HFFc6 (cell line): ENCODE data around the gene KMT5B. TPM values are rescaled to one million over a fixed set of nuclear protein-coding genes. Genes with fewer than 3 reads are reported as not detected.

ENCODE experiments used
- DNase-seq: peaks from one replicate; pipeline ENCODE4 v3.0.0-alpha.2; 2018
- H3K27ac Mint-ChIP-seq: 2 replicates; pipeline ENCODE4 v1.8.0; 2020; ENCODE audit warnings: mild to moderate bottlenecking, mixed read lengths
- H3K27me3 Mint-ChIP-seq: 2 replicates; pipeline ENCODE4 v1.8.0; 2021; ENCODE audit warnings: mild to moderate bottlenecking, moderate library complexity, mixed read lengths; ENCODE audit not compliant: insufficient read depth
- H3K36me3 Mint-ChIP-seq: 2 replicates; pipeline ENCODE4 v1.8.0; 2021; ENCODE audit warnings: low read depth, mixed read lengths
- H3K4me1 Mint-ChIP-seq: 2 replicates; pipeline ENCODE4 v1.8.0; 2020; ENCODE audit warnings: low read depth, mixed read lengths
- H3K4me3 Mint-ChIP-seq: 2 replicates; pipeline ENCODE4 v1.8.0; 2020; ENCODE audit warnings: mild to moderate bottlenecking, moderate library complexity, mixed read lengths
- H3K9me3 Mint-ChIP-seq: 2 replicates; pipeline ENCODE4 v1.8.0; 2020; ENCODE audit warnings: mild to moderate bottlenecking, mixed read lengths
- CTCF ChIP-seq: fragments of 200-600 bp; sonication (generic); IDR thresholded peaks from 2 replicates; pipeline ENCODE4 v1.5.0; 2021; ENCODE audit warnings: antibody characterized with exemption, mild to moderate bottlenecking
- total RNA-seq, 6 experiments: library from RNA; stranded (reverse); fragmentation: NEBNext Ultra II Directional; extraction: Animal tissue kit (Norgen Biotek cat#: 25700); gene quantifications; 2 replicates in 1 of 6; 3 replicates in 5 of 6; pipeline ENCODE4 v1.2.3, GENCODE V29; 2021

Gene KMT5B
- total RNA-seq, 6 experiments from 2014 or later: 20.3 to 23.7 (median 22.4) TPM

DNA sequence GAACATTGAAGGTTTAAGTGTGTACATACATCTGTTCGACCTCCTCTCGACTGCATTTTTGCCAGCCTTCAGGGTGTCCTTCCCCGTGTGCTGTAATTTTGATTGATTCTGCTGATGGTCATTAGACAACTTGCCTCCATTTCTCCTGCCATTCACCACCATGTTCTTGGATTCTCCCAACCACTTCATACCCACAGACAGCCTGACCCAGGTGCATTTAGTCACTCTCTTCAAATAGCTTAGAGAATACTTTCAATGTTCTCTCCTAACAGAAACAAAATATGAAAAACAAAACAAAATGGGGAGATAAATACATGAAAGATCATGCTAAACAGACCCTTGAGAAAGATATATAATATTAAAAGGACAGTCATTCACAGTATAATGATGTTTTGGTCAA, 23.2 kb downstream of the KMT5B start:
- no peak overlapping the region for H3K27ac Mint-ChIP-seq
- no peaks in the 10 kb centered on the region for H3K27me3 Mint-ChIP-seq
- H3K4me3 Mint-ChIP-seq: no peak overlapping the region
- peaks cover 17% of the 10 kb centered on the region for H3K4me1 Mint-ChIP-seq
- H3K9me3 Mint-ChIP-seq: no peaks in the 10 kb centered on the region
- no peak for TF ChIP-seq CTCF
- no peaks in the 10 kb centered on the region for H3K36me3 Mint-ChIP-seq
- DNase-seq: no peak

GRCh38 chr11:68189082-68189481, 24.0 kb downstream of the KMT5B start:
- H3K4me3 Mint-ChIP-seq: no peak overlapping the region
- no peak for TF ChIP-seq CTCF
- H3K9me3 Mint-ChIP-seq: no peaks in the 10 kb centered on the region
- H3K4me1 Mint-ChIP-seq: peaks cover 17% of the 10 kb centered on the region
- no peaks in the 10 kb centered on the region for H3K36me3 Mint-ChIP-seq
- no peak overlapping the region for H3K27ac Mint-ChIP-seq
- H3K27me3 Mint-ChIP-seq: no peaks in the 10 kb centered on the region
- no peak for DNase-seq

DNA sequence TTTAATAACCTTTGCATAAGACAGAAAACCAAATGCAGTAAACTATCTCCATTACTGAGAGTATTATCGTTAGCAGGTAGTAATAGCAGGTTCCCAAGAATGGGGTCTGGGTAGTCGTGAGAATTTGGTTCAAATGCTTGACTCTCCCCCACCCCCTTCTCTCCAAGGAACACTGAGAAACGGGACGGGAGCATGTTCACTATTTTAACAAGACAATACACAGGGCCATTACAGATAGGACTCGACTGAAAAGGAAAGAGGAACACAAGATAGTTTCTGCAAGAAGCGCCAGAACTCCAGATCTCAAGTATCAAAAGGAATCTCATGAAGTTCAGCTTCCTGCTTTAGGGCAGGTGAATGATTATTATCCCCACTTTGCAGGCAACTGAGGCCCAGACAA, 27.0 kb downstream of the KMT5B start:
- H3K36me3 Mint-ChIP-seq: no peaks in the 10 kb centered on the region
- TF ChIP-seq CTCF: no peak
- H3K9me3 Mint-ChIP-seq: no peaks in the 10 kb centered on the region
- no peak for DNase-seq
- H3K4me1 Mint-ChIP-seq: no peaks in the 10 kb centered on the region
- H3K27ac Mint-ChIP-seq: no peak overlapping the region
- H3K4me3 Mint-ChIP-seq: no peak overlapping the region
- H3K27me3 Mint-ChIP-seq: no peaks in the 10 kb centered on the region

DNA sequence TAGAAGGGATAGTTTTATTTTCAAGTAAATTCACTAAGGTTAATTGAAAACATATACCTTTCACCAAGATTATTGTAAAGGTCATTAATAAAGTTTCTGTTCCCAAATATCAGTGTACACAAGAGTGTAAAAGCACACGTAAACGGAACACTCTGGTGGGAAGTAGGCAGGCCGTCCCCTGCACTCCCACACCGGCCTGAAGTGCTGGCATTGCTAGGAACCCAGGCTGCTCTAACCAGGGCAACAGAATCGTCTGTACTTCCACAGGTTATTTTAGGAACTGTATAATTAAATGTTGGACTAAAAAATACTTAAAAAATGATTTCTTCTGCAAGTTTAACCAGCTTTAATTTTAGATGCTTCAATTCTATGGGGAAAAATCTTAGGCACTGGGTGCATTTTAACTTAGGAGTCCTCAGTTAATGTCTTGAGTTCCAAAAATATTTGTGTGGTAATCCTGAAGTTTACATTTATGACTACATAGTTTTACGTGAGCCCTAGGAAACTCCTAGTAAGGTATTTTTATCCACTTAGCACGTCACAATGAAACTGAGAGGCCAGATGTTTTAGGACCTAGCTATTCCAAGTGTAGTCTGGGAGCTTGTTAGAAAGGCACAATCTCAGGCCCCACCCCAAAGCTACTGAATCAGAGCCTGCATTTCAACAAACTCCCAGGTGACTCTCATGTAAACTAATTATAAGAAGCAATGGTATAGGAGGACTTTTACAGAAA, 31.2 kb downstream of the KMT5B start:
- no peak for DNase-seq
- 0 out of 2 replicates have a peak, but pooled peaks cover 4% of the 10 kb centered on the region for H3K36me3 Mint-ChIP-seq
- no peaks in the 10 kb centered on the region for H3K4me1 Mint-ChIP-seq
- TF ChIP-seq CTCF: no peak
- no peaks in the 10 kb centered on the region for H3K9me3 Mint-ChIP-seq
- no peak overlapping the region for H3K27ac Mint-ChIP-seq
- H3K27me3 Mint-ChIP-seq: no peaks in the 10 kb centered on the region
- no peak overlapping the region for H3K4me3 Mint-ChIP-seq

DNA sequence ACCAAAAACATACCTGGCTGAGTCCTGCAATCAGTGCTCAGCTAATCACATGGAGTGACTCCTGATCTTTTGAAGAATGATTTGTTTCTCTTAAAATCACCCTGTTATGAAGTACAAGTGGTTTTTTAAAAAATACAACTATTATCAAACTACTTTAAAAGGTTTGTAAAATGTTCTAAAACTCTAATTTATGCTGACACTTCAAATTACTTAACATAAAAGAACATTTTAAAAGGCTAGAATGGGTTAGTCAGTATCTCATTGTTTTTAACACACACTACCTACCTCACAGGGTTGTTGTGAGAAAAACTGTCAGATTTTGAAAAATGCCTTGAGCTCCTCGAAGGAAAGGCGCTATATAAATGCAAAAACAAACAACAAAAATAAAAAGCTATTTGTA, 33.2 kb downstream of the KMT5B start:
- H3K36me3 Mint-ChIP-seq: peaks cover 8% of the 10 kb centered on the region; the same call in 1 of the 2 replicates
- no peaks in the 10 kb centered on the region for H3K9me3 Mint-ChIP-seq
- TF ChIP-seq CTCF: no peak
- no peak overlapping the region for H3K4me3 Mint-ChIP-seq
- no peaks in the 10 kb centered on the region for H3K4me1 Mint-ChIP-seq
- DNase-seq: no peak
- H3K27me3 Mint-ChIP-seq: no peaks in the 10 kb centered on the region
- H3K27ac Mint-ChIP-seq: no peak overlapping the region
